DOHH2 (cell line): Measurements from ENCODE around the gene KDR.

ENCODE experiments used
- EZH2phosphoT487 ChIP-seq: fragments of 200-600 bp; sonication (generic); IDR thresholded peaks from 2 replicates; pipeline ENCODE4 v1.6.1; 2017; ENCODE audit warnings: borderline replicate concordance, mild to moderate bottlenecking, antibody characterized with exemption, low read length, moderate library complexity, mixed read lengths
- TF ChIP-seq, protein P1 (sequence below): fragments of 200-600 bp; sonication (generic); IDR thresholded peaks from one replicate; pipeline ENCODE4 v1.5.1; 2014; ENCODE audit warnings: antibody characterized with exemption, mild to moderate bottlenecking, low read depth, low read length; ENCODE audit not compliant: poor library complexity, severe bottlenecking

GRCh38 chr4:55172694-55173287 lies 47.4 kb upstream of the KDR start:
- TF ChIP-seq, protein P1, sequence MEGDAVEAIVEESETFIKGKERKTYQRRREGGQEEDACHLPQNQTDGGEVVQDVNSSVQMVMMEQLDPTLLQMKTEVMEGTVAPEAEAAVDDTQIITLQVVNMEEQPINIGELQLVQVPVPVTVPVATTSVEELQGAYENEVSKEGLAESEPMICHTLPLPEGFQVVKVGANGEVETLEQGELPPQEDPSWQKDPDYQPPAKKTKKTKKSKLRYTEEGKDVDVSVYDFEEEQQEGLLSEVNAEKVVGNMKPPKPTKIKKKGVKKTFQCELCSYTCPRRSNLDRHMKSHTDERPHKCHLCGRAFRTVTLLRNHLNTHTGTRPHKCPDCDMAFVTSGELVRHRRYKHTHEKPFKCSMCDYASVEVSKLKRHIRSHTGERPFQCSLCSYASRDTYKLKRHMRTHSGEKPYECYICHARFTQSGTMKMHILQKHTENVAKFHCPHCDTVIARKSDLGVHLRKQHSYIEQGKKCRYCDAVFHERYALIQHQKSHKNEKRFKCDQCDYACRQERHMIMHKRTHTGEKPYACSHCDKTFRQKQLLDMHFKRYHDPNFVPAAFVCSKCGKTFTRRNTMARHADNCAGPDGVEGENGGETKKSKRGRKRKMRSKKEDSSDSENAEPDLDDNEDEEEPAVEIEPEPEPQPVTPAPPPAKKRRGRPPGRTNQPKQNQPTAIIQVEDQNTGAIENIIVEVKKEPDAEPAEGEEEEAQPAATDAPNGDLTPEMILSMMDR, result no peak
- no peak for TF ChIP-seq EZH2phosphoT487
